HCT116 (cell line): ENCODE data around the gene RPL7L1. TPM values are rescaled to one million over a fixed set of nuclear protein-coding genes. Genes with fewer than 3 reads are reported as not detected.

ENCODE experiments used
- total RNA-seq: library from RNA; stranded (reverse); gene quantifications from one replicate; pipeline ENCODE4 v1.2.1, GENCODE V29; 2021; ENCODE audit not compliant: unreplicated experiment

The RPL7L1 gene
- total RNA-seq, 1 experiment from 2014 or later: 125 TPM

Other genes starting within 250 kb of the RPL7L1 start
- not detected for gene PRPH2, start 157.0 kb upstream of the RPL7L1 start, total RNA-seq
- 17.1 TPM for gene TBCC, start 133.5 kb upstream of the RPL7L1 start, total RNA-seq
- gene BICRAL, start 97.6 kb upstream of the RPL7L1 start, total RNA-seq: 14.9 TPM
- gene PTCRA, start 36.4 kb downstream of the RPL7L1 start, total RNA-seq: not detected
- gene CNPY3, start 49.9 kb downstream of the RPL7L1 start, total RNA-seq: 49.1 TPM
- 0.57 TPM for gene GNMT, start 81.1 kb downstream of the RPL7L1 start, total RNA-seq
- gene PEX6, start 99.6 kb downstream of the RPL7L1 start, total RNA-seq: 21.4 TPM
- 49.6 TPM for gene PPP2R5D, start 105.0 kb downstream of the RPL7L1 start, total RNA-seq
- gene MEA1, start 134.3 kb downstream of the RPL7L1 start, total RNA-seq: 64.8 TPM
- gene KLHDC3, start 134.6 kb downstream of the RPL7L1 start, total RNA-seq: 67.2 TPM
- gene RRP36, start 142.0 kb downstream of the RPL7L1 start, total RNA-seq: 63.4 TPM
- 34.1 TPM for gene CUL7, start 174.2 kb downstream of the RPL7L1 start, total RNA-seq
- 123 TPM for gene MRPL2, start 179.8 kb downstream of the RPL7L1 start, total RNA-seq
- 16.2 TPM for gene KLC4, start 180.0 kb downstream of the RPL7L1 start, total RNA-seq
- gene PTK7, start 196.7 kb downstream of the RPL7L1 start, total RNA-seq: 105 TPM